GM18526 (cell line): ENCODE measurements around the gene ACSL3.

Experiments used
- POLR2A ChIP-seq: IDR thresholded peaks from 3 replicates; pipeline ENCODE4 v1.6.1; 2011; ENCODE audit not compliant: insufficient read length; ENCODE audit errors: extremely low read depth

Gene ACSL3

DNA sequence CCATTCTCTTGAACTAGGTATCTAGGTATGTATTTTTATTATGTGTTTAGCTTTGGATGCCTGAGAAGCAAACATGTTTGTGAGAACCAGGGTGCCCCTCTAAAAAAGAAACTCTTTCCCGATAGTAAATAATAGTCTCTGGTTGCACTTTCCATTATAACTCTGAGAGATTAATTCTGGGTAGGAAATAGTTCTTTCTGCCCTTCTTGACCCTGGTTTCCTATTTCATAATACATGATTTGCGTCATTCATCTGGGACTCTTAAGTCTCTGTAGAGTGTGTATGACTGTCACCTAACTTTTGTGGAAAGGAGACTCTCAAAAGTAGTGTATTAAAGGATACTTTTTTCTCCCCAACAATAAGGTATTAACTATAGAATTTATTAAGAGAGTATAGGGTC, 31.5 kb downstream of the ACSL3 start:
- no peak for TF ChIP-seq POLR2A

DNA sequence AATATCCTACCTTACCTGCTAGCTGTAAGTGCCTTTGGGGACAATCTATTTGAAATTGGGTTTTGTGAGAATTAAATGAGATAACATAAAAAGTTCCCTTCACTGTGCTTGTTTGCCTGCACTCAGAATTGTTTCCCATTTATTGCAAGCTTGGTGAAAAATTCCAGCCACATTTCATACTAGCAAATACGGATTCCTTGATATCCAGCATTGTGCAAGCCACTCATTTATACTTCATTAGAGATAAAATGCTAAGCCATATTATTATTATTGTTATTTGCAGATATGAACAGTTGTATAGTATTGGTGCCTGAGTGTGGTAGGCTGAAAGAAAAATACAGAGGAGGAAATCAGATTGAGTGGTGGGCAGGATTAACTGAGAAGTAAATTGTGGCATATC, 31.9 kb downstream of the ACSL3 start:
- TF ChIP-seq POLR2A = no peak

DNA sequence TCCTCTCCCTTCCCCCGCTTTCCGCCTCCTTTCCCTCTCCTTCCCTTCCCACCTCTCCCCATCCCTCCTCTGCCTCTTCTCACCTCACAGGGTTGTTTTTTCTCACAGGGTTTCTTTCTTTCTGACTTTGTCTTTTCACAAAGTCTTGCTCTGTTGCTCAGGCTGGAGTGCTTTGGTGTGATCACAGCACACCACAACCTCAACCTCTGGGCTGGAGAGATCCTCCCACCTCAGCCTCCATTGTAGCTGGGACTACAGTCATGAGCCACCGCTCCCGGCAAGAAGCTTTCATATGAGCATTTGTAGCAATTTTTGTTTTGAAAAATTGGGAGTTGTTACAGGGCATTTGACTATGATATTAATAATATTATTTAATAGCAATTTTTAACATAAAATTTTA, 32.9 kb downstream of the ACSL3 start:
- no peak for TF ChIP-seq POLR2A

DNA sequence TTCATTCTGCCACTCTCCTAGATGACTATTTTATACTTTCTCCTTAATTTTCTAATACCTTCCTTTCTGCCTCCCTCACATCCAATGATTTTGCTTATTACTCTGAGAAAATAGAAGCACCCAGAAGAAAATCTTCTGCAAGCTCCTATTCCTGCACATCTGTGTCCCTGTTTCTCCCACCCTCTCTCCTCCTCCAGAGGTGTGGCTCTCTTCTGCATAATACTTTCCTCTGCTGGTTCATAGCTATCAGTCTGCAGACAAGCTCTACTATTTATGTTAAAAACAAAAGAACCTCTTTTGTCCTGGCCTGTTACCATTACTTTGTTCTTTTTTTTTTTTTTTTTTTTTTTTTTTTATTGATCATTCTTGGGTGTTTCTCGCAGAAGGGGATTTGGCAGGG, 34.3 kb downstream of the ACSL3 start:
- TF ChIP-seq POLR2A = no peak

DNA sequence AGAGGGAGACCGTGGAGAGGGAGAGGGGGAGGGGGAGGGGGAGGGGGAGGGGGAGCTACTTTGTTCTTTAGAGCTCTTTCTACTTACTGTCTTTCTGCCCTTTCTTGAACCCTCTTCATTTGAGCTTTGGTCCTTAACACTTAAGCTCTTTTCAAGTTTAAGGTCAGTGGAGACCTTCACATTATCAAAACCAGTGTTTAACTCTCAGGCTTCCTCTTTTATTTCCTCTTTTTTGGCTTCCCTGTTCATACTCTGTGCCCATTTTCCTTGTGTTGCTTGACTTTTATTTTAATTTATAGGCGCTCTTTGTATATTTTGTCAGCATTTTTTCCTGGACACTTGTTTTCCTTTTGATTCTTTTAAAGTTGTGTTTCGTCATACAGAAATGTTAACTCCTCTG, 37.1 kb downstream of the ACSL3 start:
- no peak for TF ChIP-seq POLR2A

DNA sequence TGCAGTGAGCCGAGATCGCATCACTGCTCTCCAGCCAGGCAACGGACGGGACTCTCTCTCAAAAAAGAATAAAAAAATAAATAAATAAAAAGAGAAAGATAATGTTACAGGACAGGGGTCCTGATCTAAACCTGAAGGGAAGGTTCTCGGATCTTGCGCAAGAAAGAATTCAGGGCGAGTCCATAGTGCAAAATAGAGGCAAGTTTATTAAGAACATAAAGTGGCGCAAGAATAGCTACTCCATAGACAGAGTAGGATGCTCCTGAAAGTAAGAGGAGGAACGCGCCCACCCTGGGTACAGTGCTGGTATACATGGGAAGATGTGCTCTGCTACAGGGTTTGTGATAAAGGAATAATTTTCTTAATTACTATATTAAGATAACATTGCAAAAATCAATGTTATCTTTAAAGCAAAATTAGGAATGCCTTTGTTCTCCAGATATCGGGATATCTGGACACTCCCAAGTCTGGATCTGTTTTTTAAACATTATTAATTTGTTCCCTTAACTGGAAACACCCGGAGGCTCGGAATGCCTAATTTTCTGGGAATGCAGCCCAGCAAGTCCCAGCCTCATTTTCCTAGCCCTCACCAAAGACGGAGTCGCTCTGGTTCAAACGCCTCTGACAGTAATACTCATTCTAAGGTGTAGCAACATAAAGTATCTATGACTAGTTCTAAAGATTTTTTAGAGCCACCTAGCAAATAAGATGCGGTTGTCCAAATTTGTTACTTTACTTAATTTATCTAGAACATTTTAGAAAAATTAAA, 38.8 kb downstream of the ACSL3 start:
- TF ChIP-seq POLR2A = no peak

DNA sequence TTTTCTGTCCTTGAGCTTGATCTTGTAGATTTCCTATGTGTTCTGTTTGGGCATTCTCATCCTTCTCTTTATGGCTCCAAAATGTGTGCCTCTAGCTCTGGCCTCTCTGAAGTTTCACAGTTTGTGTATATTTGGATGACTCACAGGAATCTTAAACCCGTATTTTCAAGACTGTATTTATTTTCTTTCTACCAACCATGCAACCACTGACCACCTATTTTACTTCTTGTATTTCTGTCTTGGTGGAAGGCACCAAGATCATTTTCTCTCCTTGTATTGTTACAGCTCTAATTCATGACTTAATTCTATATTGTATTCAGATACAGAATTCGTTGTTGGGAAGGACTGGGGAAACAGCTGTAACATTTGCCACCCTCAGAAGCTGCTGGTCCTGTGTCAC, 39.5 kb downstream of the ACSL3 start:
- TF ChIP-seq POLR2A = no peak

DNA sequence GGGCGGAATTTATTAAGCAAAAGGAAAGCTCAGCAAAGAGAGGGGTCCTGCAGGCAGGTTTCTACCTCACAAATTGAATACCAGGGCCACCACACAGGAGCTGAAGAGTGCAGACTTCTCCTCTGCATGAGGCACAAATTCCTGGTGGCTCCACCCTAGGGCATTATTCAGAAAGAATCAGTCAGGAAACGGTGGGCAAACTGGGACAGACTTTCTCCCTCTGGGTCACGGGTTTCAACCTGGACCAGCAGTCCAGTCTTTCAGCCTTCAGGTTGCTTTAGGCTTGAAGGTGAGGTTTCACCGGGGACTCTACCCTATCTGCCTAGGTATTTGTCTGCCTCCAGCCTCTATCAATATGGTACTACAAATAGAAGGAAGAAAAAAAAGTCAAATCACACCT, 41.8 kb downstream of the ACSL3 start:
- TF ChIP-seq POLR2A = no peak

DNA sequence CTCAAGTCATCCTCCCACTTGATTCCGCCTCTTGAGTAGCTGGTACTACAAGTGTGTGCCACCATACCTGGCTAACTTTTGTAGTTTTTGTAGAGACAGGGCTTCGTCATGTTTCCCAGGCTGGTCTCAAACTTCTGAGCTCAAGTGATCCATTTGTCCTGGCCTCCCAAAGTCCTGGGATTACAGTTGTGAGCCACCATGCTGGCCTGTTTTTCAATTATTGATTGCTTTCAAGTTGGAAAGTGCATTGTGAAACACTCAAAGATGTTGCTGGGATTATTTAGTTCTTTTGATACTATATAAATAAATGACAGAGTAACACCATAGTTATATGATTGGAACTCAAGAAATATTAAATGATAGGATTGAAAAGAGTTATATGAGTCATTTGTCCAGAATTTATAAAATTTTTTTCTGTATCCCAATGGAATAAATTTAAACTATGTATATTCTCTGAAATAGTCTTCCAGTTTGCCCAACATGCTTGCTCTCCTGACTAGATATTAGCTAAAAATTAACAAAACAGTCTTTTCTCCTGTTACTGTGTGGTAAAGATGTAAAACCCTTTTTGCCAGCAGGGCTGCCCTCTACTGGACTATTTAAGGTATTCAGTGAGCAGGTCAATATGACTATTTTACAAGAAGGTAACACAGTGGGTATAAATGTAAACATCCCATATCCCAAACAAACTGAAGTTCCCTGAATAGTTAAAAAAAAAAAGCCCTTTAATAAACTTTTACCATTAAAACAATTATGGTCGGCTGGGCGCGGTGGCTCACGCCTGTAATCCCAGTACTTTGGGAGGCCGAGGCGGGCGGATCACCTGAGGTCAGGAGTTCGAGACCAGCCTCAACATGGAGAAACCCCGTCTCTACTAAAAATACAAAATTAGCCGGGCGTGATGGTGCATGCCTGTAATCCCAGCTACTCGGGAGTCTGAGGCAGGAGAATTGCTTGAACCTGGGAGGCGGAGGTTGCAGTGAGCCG, 42.7 kb downstream of the ACSL3 start:
- no peak for TF ChIP-seq POLR2A

DNA sequence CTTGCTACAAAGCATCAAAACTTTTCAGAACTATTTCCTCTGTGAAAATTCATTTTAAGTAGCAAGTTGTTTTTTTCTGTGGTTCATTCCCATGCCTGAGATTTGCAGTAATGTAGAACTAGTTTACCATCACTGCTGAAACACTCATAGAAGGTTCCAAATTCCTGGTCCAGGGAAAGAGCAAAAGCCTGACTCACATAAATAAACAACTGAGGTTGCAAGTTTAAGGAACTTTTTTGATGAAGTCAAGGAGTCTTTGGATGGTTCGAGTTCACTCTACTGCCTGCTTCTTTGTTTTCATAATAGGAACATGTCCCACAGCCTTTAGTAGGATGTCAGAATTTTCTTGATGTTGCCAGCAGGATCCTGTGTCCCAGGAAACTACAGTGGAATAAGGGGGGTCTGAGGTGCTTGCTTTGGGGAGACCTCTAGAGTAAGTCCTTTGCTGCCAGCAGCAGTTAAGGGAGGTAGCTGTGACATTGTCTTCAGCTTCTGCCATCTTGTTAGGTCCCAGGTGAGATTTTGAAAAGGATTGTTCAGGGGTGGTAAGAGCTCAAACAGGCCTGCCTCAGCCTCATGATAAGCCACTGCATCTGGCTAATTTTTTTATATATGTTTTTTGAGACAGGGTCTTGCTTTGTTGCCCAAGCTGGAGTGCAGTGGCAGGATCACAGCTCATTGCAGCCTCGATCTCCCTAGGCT, 43.9 kb downstream of the ACSL3 start:
- TF ChIP-seq POLR2A = no peak

DNA sequence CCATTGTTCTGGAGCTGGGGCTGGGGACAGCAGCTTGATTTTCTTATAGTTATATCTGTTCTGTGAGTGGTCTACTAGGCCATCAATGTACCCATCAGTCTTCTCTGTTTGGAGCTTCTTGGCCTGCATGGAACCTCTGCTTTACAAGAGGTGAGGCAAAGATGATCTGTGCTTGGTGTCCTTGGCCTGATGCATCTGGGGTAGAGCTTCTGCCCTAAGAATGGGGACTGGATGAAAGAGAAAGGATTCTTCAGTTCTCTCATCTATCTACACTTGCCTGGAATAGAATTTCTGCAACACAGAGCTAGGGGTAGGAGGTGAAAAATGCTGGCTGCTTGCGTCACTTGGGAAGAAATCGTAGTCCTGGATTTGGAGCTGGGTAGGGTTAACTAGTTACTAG, 46.2 kb downstream of the ACSL3 start:
- no peak for TF ChIP-seq POLR2A

DNA sequence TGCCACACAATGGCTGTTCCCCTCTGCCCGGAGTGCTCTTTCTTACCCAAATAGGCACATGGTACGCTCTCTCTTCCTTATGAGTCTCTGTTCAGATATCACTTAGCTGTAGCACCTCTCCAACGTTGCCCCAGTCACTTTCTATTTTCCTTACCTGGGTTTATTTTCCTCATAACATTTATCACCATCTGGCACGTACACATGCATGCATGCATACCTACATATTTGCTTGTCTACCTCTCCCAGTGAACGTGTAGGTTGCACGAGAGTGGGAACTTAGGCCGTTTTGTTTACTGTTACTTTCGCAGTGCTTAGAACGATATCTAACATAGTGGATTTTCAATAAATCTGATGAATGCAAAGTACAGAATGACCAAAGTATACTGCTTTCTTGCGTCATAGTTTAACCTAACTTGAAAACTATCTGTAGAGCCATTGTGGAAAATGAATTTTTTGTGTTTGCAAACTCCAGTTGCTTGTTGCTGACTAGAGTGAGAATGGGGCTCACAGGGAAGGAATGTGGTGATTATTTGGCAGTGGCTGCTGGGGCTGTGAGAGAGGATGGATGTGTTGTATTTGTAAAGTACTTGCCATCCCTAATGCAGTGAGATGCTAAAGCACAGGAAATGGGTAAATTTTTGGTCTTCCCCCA, 47.1 kb downstream of the ACSL3 start:
- no peak for TF ChIP-seq POLR2A

DNA sequence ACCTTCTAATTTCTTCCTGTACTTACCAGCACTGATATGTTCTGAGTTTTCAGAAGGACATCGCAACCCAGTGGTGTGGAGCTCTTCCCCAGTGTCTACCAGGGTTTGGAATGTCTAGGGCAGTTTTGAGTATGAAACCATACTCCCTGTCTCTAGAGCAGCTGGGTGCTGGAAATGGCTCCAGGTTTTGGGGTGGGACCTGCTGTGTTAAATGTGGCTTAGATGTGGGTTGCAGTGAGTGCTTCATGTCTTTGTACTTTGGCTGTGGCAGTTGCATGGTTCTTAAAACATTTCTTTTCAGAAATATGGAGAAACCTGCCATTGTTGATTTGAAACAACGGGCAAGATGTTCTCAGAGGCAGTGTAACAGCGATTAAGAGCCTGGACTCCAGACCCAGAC, 48.5 kb downstream of the ACSL3 start:
- TF ChIP-seq POLR2A = no peak

DNA sequence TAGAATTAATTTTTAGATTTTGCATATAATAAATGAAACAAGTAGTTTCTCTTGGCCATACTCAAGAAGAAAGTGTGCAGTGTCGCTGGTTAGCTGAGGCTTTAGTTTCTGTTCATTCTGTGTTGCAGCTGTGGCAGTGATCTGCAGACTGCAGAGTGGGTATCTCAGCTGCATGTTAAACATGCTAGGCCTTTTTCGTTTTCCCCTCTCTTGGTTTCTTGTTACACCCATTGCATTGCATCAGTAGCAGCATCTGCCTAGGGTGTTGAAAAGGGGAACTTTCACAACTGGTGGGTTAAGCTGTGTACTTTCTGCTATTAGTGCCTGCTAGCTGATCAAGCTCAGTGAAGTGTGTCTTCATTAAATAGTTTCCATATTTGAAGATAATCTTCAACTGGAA, 51.3 kb downstream of the ACSL3 start:
- no peak for TF ChIP-seq POLR2A

DNA sequence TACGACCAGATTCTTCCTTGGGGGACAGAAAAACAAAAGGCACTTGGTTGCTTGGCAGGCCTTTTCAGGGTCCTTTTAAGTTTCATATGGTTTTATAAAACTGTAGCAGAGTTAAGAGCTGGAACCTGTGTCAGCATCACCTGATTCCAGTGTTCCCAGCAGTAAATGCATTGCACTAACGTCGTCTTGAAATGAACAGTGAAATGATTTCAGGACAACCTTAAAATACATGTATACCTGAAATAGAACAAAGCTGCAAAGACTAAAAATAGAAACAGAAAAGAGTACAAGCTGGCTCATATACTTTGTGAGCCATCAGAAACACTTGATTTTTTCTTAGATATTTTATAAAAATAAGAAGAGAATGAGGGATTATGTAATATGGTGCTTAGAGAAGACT, 51.9 kb downstream of the ACSL3 start:
- no peak for TF ChIP-seq POLR2A
